ENCODE data around the gene OSGEP.
A peak's percentile ranks its signal among the peaks of the same experiment; 100 is the strongest.
"Not testable (repeated sequence)": the region's sequence is repeated elsewhere in the genome, so short reads cannot be mapped to it uniquely, and the experiment has no call there.

OSGEP gene

DNA sequence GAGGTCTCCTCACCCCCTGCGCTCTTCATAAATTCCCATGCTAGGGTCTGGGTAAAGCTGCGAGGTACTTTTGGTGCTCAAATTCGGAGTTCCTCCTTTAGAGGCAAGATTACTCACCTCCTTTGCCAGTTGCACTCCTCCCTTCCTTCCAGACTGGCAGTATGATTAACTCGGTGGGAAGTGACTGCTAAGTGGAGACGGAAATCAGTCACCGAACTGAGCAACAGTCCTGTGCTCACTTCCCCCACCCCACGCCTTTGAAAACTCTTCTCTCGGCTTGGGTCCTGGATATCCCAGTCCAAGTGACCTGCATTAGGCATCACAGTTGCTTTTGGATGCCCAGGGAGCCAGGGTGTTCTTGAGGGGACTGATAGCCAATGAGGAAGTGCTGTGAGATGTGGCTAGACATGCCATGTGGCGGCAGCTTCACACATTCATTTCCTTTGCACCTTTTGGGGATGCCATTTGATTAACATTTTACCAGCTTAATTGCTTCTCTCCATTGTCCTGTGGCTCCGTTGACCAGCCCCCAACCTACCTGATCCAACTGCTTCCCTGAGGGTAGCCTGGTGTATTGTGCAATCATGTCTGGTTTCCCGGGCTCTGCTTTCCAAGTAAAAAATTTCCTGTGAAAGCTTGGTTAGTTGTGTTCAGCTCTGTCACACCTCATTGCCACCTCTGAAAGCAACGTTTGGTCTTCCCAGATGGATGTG is 15.4 kb upstream of the OSGEP start:
- DNase-seq (ENCODE audit: low spot score) = peak; percentile 74

DNA sequence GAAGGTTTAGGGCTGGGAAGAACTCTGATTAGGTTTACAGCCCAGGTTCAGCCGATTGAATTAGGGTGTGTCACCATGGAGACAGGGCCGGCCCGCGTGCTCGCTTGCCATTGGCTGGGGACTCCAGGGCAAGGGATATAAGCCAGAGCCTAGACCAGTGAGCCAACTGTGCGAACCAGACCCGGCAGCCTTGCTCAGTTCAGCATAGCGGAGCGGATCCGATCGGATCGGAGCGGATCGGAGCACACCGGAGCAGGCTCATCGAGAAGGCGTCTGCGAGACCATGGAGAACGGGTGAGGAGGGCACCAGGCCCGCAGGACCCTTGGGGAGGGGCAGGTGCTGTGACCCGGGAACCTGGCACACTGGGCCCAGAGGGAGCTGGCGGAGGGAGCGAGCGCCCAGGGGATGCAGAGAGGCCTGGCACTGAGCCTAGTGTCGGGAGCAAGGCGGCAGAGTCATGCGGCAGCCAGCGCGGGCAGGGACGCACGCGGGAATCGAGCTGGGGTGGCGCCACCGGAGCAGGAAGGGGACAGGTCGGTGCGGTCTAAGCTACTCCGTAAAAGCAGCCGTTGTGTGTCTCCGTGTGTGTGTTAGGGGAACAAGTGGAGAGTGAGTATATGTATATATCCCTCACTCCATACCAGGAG is 14.8 kb upstream of the OSGEP start, which contains the start of gene PNP:
PNP (plus strand) TSS at position 165 of the 648 bp plus-strand sequence; CDS start at position 284, 119 bp downstream.
- peak; percentile 96 for DNase-seq (ENCODE audit: low spot score)

DNA sequence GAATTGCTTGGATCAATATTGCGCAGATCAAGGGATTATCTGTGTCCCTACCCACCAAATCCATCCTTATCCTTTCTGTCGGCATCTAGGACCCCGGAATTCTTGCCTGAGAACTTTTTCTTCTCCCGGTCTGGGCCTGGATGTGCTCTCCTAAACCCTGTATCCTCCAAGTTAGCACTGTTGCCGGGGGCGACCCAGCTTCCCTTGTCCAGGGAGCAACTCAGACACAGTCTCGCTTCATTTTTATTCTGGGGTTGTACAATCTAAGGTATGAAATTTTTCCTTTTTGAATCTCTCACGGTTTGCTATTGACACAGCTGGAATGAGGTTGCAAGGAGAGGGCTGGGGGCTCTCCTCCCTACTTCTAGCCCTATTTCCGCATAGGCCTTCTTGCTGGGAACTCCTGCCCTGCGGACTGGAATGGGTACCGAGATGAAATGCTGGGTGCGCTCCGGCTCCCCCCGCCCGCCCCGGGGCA is 14.2 kb upstream of the OSGEP start:
- peak; percentile 12 for DNase-seq (ENCODE audit: low spot score)

DNA sequence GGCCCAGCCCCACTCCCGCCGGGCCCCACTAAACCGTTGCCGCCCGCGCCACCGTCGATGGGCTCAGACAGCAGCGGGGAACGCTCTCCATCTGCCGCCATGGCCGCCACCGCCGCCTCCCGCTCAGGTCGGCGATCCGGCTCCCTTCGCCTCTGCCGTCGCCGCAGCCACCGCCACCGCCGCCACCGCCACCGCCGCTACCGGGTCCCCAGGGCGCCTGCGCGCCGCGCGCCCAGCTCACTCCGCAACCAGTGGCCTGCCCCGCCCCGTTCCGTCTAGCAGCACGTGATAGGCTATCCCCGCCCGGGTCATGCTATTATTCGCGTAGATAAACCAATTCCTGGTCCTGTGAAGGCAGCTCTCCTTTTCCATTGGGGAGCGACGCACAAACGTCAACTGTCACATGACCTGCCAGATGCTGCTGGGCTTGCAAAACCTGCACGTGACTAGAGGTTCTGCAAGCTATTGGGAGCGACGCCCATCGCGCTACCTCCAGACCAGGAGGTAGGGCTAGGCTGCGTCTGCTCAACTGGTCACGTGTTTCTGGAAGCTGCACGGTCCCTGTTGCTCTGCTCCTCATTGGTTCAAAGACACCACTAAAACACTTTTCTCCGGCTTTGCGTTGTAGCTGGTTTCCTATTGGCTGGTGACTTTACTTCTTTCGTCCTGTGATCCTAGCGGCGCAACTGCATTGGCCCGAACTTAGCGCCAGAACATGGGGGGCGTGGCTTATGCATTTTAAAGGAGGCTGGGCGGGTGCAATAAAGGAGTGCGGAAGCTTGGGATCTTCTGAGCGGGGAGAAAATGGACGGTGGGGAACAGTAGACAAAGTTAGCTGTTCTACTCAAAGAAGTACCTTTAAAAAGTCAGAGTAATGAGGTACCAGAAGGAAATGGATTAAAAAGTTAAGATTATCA is 6.9 kb upstream of the OSGEP start, which contains the start of gene PIP4P1:
PIP4P1 (minus strand) TSS at position 210 of the 917 bp plus-strand sequence; CDS start at position 101, 109 bp downstream.
- DNase-seq (ENCODE audit: low spot score) = peak; percentile 96

- no peak for DNase-seq (ENCODE audit: low spot score)
Observed at GRCh38 chr14:20460458-20461224, 6.0 kb upstream of the OSGEP start.

GRCh38 chr14:20458031-20458789 is 3.6 kb upstream of the OSGEP start:
- no peak for DNase-seq (ENCODE audit: low spot score)

GRCh38 chr14:20456971-20457370 is 2.4 kb upstream of the OSGEP start:
- DNase-seq (ENCODE audit: low spot score) = no peak

GRCh38 chr14:20455355-20456300 is 1.0 kb upstream of the OSGEP start:
- DNase-seq (ENCODE audit: low spot score) = peak; percentile 72

DNA sequence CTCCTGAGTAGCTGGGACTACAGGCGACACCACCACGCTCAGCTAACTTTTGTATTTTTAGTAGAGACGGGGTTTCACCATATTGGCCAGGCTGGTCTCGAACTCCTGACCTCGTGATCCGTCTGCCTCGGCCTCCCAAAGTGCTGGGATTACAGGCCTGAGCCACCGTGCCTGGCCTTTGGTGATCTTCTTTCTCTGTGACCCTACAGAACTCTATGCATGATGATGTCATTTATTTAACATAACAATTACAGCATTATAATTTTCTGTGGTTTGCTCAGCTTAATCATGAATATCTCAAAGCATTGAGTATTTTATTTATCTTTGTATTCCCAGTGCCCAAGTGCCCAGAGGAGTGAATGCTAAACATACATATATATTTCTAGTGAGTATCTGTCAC is 1.8 kb downstream of the OSGEP start:
- not testable (repeated sequence) for DNase-seq (ENCODE audit: low spot score)

DNA sequence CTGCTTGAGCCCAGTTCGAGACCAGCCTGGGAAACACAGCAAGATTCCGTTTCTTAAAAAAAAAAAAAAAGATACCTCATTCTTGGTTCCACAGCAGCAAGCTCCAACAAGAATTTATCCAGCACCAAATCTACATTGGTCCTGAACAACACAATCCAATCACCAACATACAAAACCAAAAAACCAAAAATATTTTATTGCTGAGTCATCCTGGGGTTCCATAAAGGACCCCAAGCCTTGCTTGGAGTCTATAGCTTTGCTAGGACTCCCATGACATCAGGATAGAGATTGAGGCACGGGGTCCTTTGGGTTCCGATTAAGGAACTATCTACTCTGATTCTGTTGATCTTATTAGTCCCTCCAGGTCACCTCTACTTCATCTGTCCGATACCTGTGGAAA is 7.7 kb downstream of the OSGEP start:
- DNase-seq (ENCODE audit: low spot score) = no peak

DNA sequence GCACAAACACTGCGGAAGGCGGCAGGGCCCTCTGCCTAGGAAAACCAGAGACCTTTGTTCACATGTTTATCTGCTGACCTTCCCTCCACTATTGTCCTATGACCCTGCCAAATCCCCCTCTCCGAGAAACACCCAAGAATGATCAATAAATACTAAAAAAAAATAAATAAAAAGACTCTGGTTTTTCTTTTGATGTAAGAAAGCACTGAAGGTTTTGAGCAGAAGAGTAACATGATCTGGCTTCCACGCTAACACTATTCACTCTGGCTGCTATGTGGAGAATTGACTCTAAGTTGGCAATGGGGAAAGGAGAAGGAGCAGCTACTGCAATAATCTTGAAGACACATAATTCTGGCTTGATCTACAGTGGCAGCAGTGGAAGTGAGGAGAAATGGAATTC is 11.0 kb downstream of the OSGEP start:
- DNase-seq (ENCODE audit: low spot score) = not testable (repeated sequence)

DNA sequence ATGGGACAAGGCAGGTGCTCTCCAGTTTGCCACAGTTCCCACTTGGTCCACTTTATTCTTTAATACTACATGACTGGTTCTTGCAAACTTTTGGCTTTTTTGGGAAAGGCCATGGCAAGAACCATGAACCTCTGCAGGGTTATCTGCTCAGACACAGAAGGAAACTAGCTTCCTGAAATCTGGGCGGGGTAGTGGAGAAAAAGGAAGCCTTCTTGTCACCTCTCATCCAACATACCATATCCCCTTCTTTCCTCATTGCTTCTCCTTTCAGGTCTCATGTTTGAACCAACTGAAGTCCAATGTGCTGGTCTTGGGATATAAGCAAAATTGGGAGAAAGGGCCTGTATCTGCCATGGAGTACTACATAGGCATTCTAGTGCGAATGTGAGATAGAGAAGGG is 13.2 kb downstream of the OSGEP start:
- no peak for DNase-seq (ENCODE audit: low spot score)

- no peak for DNase-seq (ENCODE audit: low spot score)
Observed at GRCh38 chr14:20440882-20441281, 13.7 kb downstream of the OSGEP start.

DNA sequence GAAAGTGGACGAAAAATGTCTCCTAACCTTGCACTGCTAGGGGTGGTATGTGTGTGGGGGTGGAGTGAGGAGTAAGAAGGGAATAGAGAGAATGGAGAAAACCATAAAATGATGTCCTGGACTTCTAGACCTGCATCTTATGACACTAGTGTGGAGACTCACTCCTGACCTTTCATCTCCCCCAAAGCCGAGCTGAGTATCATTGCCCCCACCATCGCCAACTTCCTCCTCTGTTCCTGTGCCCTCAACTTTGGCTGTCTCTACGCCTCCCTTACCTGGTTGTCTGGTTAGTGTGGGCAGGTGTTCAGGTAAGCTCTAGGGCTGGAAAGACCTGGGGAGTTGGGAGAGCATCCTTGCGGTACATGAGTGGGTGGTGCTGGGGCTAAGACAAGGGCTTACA is 14.1 kb downstream of the OSGEP start:
- no peak for DNase-seq (ENCODE audit: low spot score)

- DNase-seq (ENCODE audit: low spot score) = no peak
Observed at GRCh38 chr14:20438664-20439063, 15.9 kb downstream of the OSGEP start.

GRCh38 chr14:20436363-20436755 is 18.3 kb downstream of the OSGEP start:
- peak; percentile 47 for DNase-seq (ENCODE audit: low spot score)

- no peak for DNase-seq (ENCODE audit: low spot score)
Observed at GRCh38 chr14:20435582-20436362, 18.8 kb downstream of the OSGEP start, which contains the start of gene KLHL33. TSS of gene KLHL33 (minus strand) at chr14:20436166. CDS start at chr14:20435811, 355 bp downstream.

DNA sequence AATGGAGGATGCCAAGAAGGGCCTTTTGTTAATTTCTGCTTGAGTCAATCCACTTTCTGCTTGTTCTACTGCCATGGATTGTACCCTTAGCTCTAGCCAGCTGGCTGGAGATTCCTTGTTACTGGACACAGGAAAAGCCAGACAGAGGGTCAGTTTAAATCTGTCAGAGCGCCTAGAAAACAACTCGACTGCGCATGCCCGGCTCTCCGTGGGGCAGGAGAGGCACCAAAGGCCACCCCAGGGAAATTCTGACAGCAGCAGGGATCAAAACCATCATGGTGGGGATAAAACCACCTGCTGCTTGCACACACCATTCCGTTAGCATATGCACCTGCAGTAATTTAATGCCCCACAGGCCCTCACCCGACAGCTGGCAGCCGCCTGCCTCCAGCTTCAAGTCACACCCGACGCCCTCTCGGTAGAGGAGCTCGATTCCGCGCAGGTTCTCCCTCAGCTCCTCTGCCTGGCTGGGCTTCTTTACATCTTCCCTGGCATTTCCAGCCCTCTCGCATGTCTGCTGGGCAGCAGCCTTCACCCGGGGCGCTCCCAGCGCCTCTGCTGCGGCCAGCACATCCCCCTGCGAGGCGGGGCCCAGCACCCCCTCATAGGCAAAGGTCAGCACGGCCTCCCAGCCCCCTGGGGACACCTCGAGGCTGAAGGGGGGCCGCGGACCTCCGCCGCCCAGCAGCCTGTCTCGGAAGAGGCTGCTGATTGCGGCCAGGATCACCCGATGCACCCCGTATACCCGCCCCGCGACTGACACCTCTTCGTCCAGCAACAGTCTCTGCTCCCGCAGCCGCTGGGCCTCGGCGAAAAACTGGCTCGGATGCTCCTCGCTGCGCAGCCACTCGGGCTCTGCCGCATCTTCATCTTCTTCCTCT is 19.7 kb downstream of the OSGEP start:
- peak; percentile 45 for DNase-seq (ENCODE audit: low spot score)

Data from GM03348 (cell line).